MM.1S (cell line): Measurements from ENCODE around the gene TSSC4.

Source experiments
- DNase-seq: peaks from one replicate; pipeline ENCODE4 v3.0.0-alpha.2; 2015
- H2AFZ ChIP-seq: fragments of 300-600 bp; sonication (generic); 2 replicates; pipeline ENCODE4 v1.6.0; 2016; ENCODE audit warnings: antibody characterized with exemption, low read length
- H3F3A ChIP-seq: fragments of 300-600 bp; sonication (generic); 2 replicates; pipeline ENCODE4 v1.6.1; 2016; ENCODE audit warnings: mild to moderate bottlenecking, antibody characterized with exemption, low read length, moderate library complexity, mixed read lengths; ENCODE audit not compliant: insufficient read depth
- H3K27ac ChIP-seq: fragments of 300-600 bp; sonication (generic); 2 replicates; pipeline ENCODE4 v1.5.1; 2016; ENCODE audit warnings: mild to moderate bottlenecking, low read length
- H3K27me3 ChIP-seq: fragments of 300-600 bp; sonication (generic); replicated peaks from 2 replicates; pipeline ENCODE4 v1.6.0; 2016; ENCODE audit warnings: low read length; ENCODE audit not compliant: insufficient read depth
- H3K36me3 ChIP-seq: fragments of 300-600 bp; sonication (generic); replicated peaks from 2 replicates; pipeline ENCODE4 v1.6.1; 2016; ENCODE audit warnings: mild to moderate bottlenecking, low read length, mixed read lengths; ENCODE audit not compliant: insufficient read depth
- H3K4me1 ChIP-seq: fragments of 300-600 bp; sonication (generic); 2 replicates; pipeline ENCODE4 v1.6.1; 2016; ENCODE audit warnings: low read length, mixed read lengths
- H3K4me2 ChIP-seq: fragments of 300-600 bp; sonication (generic); 2 replicates; pipeline ENCODE4 v1.6.0; 2016; ENCODE audit warnings: low read depth, low read length
- H3K4me3 ChIP-seq: fragments of 300-600 bp; sonication (generic); 2 replicates; pipeline ENCODE4 v1.5.1; 2016; ENCODE audit warnings: low read length, mixed read lengths
- H3K79me2 ChIP-seq: fragments of 300-600 bp; sonication (generic); 2 replicates; pipeline ENCODE4 v1.6.1; 2016; ENCODE audit warnings: mixed run types, low read length, mixed read lengths
- H3K9ac ChIP-seq: fragments of 300-600 bp; sonication (generic); 2 replicates; pipeline ENCODE4 v1.6.1; 2016; ENCODE audit warnings: low read length, mixed read lengths
- H3K9me2 ChIP-seq: fragments of 300-600 bp; sonication (generic); replicated peaks from 2 replicates; pipeline ENCODE4 v1.6.1; 2016; ENCODE audit warnings: mild to moderate bottlenecking, low read length, mixed read lengths; ENCODE audit not compliant: insufficient read depth
- H3K9me3 ChIP-seq: fragments of 300-600 bp; sonication (generic); replicated peaks from 2 replicates; pipeline ENCODE4 v1.6.1; 2016; ENCODE audit warnings: mild to moderate bottlenecking, low read length, mixed read lengths; ENCODE audit not compliant: insufficient read depth
- H4K20me1 ChIP-seq: fragments of 300-600 bp; sonication (generic); 2 replicates; pipeline ENCODE4 v1.6.1; 2016; ENCODE audit warnings: mild to moderate bottlenecking, low read length, moderate library complexity, mixed read lengths; ENCODE audit not compliant: insufficient read depth
- CTCF ChIP-seq: fragments of 300-600 bp; sonication (generic); IDR thresholded peaks from 2 replicates; pipeline ENCODE4 v1.5.1; 2016; ENCODE audit warnings: antibody characterized with exemption, low read length, mixed read lengths
- EZH2 ChIP-seq: fragments of 300-600 bp; sonication (generic); optimal IDR thresholded peaks from 2 replicates; pipeline ENCODE3; 2017; ENCODE audit warnings: low read depth, mild to moderate bottlenecking, antibody characterized with exemption, low read length, mixed read lengths
- EZH2phosphoT487 ChIP-seq: fragments of 300-600 bp; sonication (generic); IDR thresholded peaks from 2 replicates; pipeline ENCODE4 v1.6.1; 2018; ENCODE audit warnings: antibody characterized with exemption, low read length

The TSSC4 gene

GRCh38 chr11:2418693-2419360, 18.3 kb downstream of the TSSC4 start:
- Histone ChIP-seq H3K79me2 (no peaks in the 10 kb centered on the region), H3K4me3 (no peak overlapping the region), H3F3A (no peaks in the 10 kb centered on the region), H3K36me3 (no peaks in the 10 kb centered on the region), H3K9me3 (no peaks in the 10 kb centered on the region), H3K4me2 (no peak overlapping the region), H2AFZ (no peak overlapping the region), H3K9ac (no peak overlapping the region), H3K27ac (no peak overlapping the region), H3K9me2 (no peaks in the 10 kb centered on the region), H4K20me1 (no peaks in the 10 kb centered on the region), H3K27me3 (peaks cover 84% of the 10 kb centered on the region), H3K4me1 (no peaks in the 10 kb centered on the region)
- no peak for TF ChIP-seq EZH2phosphoT487
- no peak for TF ChIP-seq EZH2
- TF ChIP-seq CTCF, result no peak
- no peak for DNase-seq

GRCh38 chr11:2419638-2420501, 19.3 kb downstream of the TSSC4 start:
- Histone ChIP-seq H2AFZ (peak overlapping the region; percentile 26; the same call in 1 of the 2 replicates), H3K9ac (no peak overlapping the region), H3K4me2 (peak overlapping the region; percentile 30), H3F3A (no peaks in the 10 kb centered on the region), H3K79me2 (no peaks in the 10 kb centered on the region), H3K27me3 (peaks cover 85% of the 10 kb centered on the region), H3K9me3 (no peaks in the 10 kb centered on the region), H3K27ac (no peak overlapping the region), H3K9me2 (no peaks in the 10 kb centered on the region), H3K36me3 (no peaks in the 10 kb centered on the region), H3K4me1 (no peaks in the 10 kb centered on the region), H3K4me3 (0 out of 2 replicates have a peak overlapping the region, but pooled peaks have one; percentile 15), H4K20me1 (no peaks in the 10 kb centered on the region)
- TF ChIP-seq CTCF (peak; percentile 73), EZH2phosphoT487 (no peak), EZH2 (no peak)
- peak; percentile 66 for DNase-seq

GRCh38 chr11:2420502-2421225, 20.1 kb downstream of the TSSC4 start:
- Histone ChIP-seq H3K36me3 (no peaks in the 10 kb centered on the region), H3K27me3 (peaks cover 85% of the 10 kb centered on the region), H3K79me2 (no peaks in the 10 kb centered on the region), H3K4me2 (peak overlapping the region; percentile 30; the same call in 1 of the 2 replicates), H3F3A (no peaks in the 10 kb centered on the region), H3K4me1 (no peaks in the 10 kb centered on the region), H2AFZ (peak overlapping the region; percentile 26; the same call in 1 of the 2 replicates), H3K9me2 (no peaks in the 10 kb centered on the region), H3K4me3 (no peak overlapping the region), H4K20me1 (no peaks in the 10 kb centered on the region), H3K9me3 (no peaks in the 10 kb centered on the region), H3K27ac (no peak overlapping the region), H3K9ac (no peak overlapping the region)
- TF ChIP-seq CTCF (peak; percentile 88), EZH2 (no peak)
- peak; percentile 67 for DNase-seq
